H1 (cell line): Measurements from ENCODE around the gene RAB3IP. TPM values are rescaled to one million over a fixed set of nuclear protein-coding genes. Genes with fewer than 3 reads are reported as not detected.
A peak's percentile ranks its signal among the peaks of the same experiment; 100 is the strongest.

ENCODE experiments used
- CTCF ChIA-PET: fragments of 300-600 bp; sonication (Branson Sonifier 250); formaldehyde crosslinking; loops from one replicate; lab custom pipeline; 2021; ENCODE audit not compliant: partially characterized antibody; lab: Charles Lee
- POLR2A ChIA-PET: fragments of 300-600 bp; sonication (Branson Sonifier 250); formaldehyde crosslinking; loops from one replicate; lab custom pipeline; 2021; ENCODE audit warnings: inconsistent platforms; ENCODE audit not compliant: partially characterized antibody; lab: Charles Lee
- DNase-seq, 2 experiments: peaks; one replicate each; pipeline versions ENCODE4 v3.0.0 to v3.0.0-alpha.2; 2010 to 2022; ENCODE audit warnings: low spot score in 2 of 2, low read depth in 1 of 2, mixed read lengths in 1 of 2
- FAIRE-seq: peaks from 2 replicates; lab custom pipeline; 2011; peaks lifted over from hg19 to GRCh38; lab: Jason Lieb, UNC
- H2AFZ ChIP-seq: 2 replicates; pipeline ENCODE4 v1.8.1; 2012; ENCODE audit warnings: low read length, inconsistent platforms
- H2AK5ac ChIP-seq: 2 replicates; pipeline ENCODE4 v1.6.1; 2013; ENCODE audit warnings: low read depth, low read length
- H2BK120ac ChIP-seq: replicated peaks from 2 replicates; pipeline ENCODE3; 2013; ENCODE audit warnings: low read depth, low read length, inconsistent platforms
- H2BK12ac ChIP-seq: 2 replicates; pipeline ENCODE4 v1.6.1; 2013; ENCODE audit warnings: low read depth, low read length
- H2BK15ac ChIP-seq: 2 replicates; pipeline ENCODE4 v1.6.1; 2013; ENCODE audit warnings: low read length
- H2BK20ac ChIP-seq: 2 replicates; pipeline ENCODE4 v1.6.1; 2013; ENCODE audit warnings: low read length
- H2BK5ac ChIP-seq: 2 replicates; pipeline ENCODE4 v1.6.1; 2013; ENCODE audit warnings: low read depth, low read length
- H3K14ac ChIP-seq: 2 replicates; pipeline ENCODE4 v1.6.1; 2013; ENCODE audit warnings: inconsistent platforms; ENCODE audit not compliant: insufficient read length
- H3K18ac ChIP-seq: 2 replicates; pipeline ENCODE4 v1.6.1; 2013; ENCODE audit warnings: low read length; ENCODE audit errors: extremely low read depth
- H3K23ac ChIP-seq: 2 replicates; pipeline ENCODE4 v1.6.1; 2013; ENCODE audit warnings: inconsistent platforms; ENCODE audit not compliant: insufficient read length
- H3K23me2 ChIP-seq: 2 replicates; pipeline ENCODE4 v1.6.1; 2013; ENCODE audit warnings: low read depth, low read length
- H3K27ac ChIP-seq: 2 replicates; pipeline ENCODE4 v1.6.1; 2011; ENCODE audit warnings: low read depth, low read length, inconsistent platforms
- H3K27me3 ChIP-seq, 4 experiments: replicated peaks in 1 of 4; 1 replicate in 1 of 4; 2 replicates in 3 of 4; pipeline versions ENCODE4 v1.6.1 to v1.8.1; 2011 to 2013; ENCODE audit warnings: low read length in 3 of 4, mild to moderate bottlenecking in 3 of 4, inconsistent platforms in 2 of 4, mixed read lengths in 2 of 4, moderate library complexity in 1 of 4; ENCODE audit not compliant: control insufficient read depth in 3 of 4, insufficient read depth in 3 of 4; ENCODE audit errors: extremely low read depth in 1 of 4
- H3K36me3 ChIP-seq, 4 experiments: 2 replicates each; pipeline versions ENCODE4 v1.6.1 to v1.8.1; 2011 to 2013; ENCODE audit warnings: mild to moderate bottlenecking in 4 of 4, low read length in 3 of 4, moderate library complexity in 2 of 4, control low read depth in 1 of 4, inconsistent platforms in 1 of 4; ENCODE audit not compliant: insufficient read depth in 4 of 4, control insufficient read depth in 2 of 4
- H3K4ac ChIP-seq: replicated peaks from 2 replicates; pipeline ENCODE3; 2013; ENCODE audit warnings: low read length, low read depth, mixed read lengths, inconsistent platforms; ENCODE audit not compliant: insufficient read length
- H3K4me1 ChIP-seq, 4 experiments: replicated peaks in 1 of 4; 1 replicate in 1 of 4; 2 replicates in 3 of 4; pipeline versions ENCODE4 v1.6.1 to v1.8.1; 2011 to 2013; ENCODE audit warnings: low read length in 3 of 4, inconsistent platforms in 2 of 4, mixed read lengths in 1 of 4; ENCODE audit not compliant: insufficient read depth in 4 of 4, control insufficient read depth in 3 of 4
- H3K4me2 ChIP-seq, 2 experiments: 2 replicates each; pipeline versions ENCODE4 v1.6.1 to v1.8.1; 2011 to 2013; ENCODE audit warnings: low read depth in 2 of 2, low read length in 2 of 2, control low read depth in 1 of 2, inconsistent platforms in 1 of 2, mild to moderate bottlenecking in 1 of 2; ENCODE audit not compliant: insufficient read depth in 1 of 2
- H3K4me3 ChIP-seq, 4 experiments: fragments of 200-600, 300-600 bp in 1 of 4; sonication (generic), shearing (Covaris generic), sonication (Bioruptor Twin) in 1 of 4; 2 replicates each; pipeline versions ENCODE4 v1.5.1 to v1.8.1; 2011 to 2016; ENCODE audit warnings: low read length in 4 of 4, low read depth in 3 of 4, control low read depth in 2 of 4, inconsistent platforms in 2 of 4, mild to moderate bottlenecking in 2 of 4, mixed read lengths in 1 of 4, moderate library complexity in 1 of 4; ENCODE audit not compliant: insufficient read depth in 2 of 4; ENCODE audit errors: extremely low read depth in 1 of 4
- H3K56ac ChIP-seq: replicated peaks from 2 replicates; pipeline ENCODE3; 2013; ENCODE audit warnings: low read depth, mild to moderate bottlenecking, mixed read lengths, low read length, inconsistent platforms; ENCODE audit not compliant: insufficient read length
- H3K79me1 ChIP-seq: 2 replicates; pipeline ENCODE4 v1.6.1; 2013; ENCODE audit warnings: low read depth, low read length, control low read depth
- H3K79me2 ChIP-seq, 2 experiments: 2 replicates each; pipeline versions ENCODE4 v1.6.1 to v1.8.1; 2012 to 2013; ENCODE audit warnings: low read length in 2 of 2, mild to moderate bottlenecking in 2 of 2, inconsistent platforms in 1 of 2; ENCODE audit not compliant: insufficient read depth in 2 of 2, control insufficient read depth in 1 of 2
- H3K9ac ChIP-seq, 4 experiments: replicated peaks in 1 of 4; 1 replicate in 1 of 4; 2 replicates in 3 of 4; pipeline versions ENCODE4 v1.6.1 to v1.8.1; 2011 to 2013; ENCODE audit warnings: low read depth in 3 of 4, low read length in 3 of 4, control low read depth in 2 of 4, mild to moderate bottlenecking in 2 of 4, moderate library complexity in 2 of 4, inconsistent platforms in 1 of 4; ENCODE audit errors: extremely low read depth in 1 of 4
- H3K9me3 ChIP-seq, 2 experiments: 2 replicates each; pipeline versions ENCODE4 v1.6.1 to v1.8.1; 2012 to 2013; ENCODE audit warnings: mild to moderate bottlenecking in 2 of 2, moderate library complexity in 2 of 2, control low read depth in 1 of 2, inconsistent platforms in 1 of 2, low read depth in 1 of 2, low read length in 1 of 2, mixed read lengths in 1 of 2; ENCODE audit not compliant: insufficient read depth in 2 of 2
- H4K20me1 ChIP-seq, 2 experiments: replicated peaks in 1 of 2; 2 replicates each; pipeline versions ENCODE3 to v1.8.1; 2011 to 2013; ENCODE audit warnings: inconsistent platforms in 2 of 2, low read length in 2 of 2, mild to moderate bottlenecking in 1 of 2; ENCODE audit not compliant: insufficient read depth in 2 of 2, control insufficient read depth in 1 of 2
- H4K5ac ChIP-seq: 2 replicates; pipeline ENCODE4 v1.6.1; 2013; ENCODE audit warnings: low read length, low read depth, mixed read lengths, inconsistent platforms; ENCODE audit not compliant: insufficient read length
- H4K8ac ChIP-seq: 2 replicates; pipeline ENCODE4 v1.8.0; 2013; ENCODE audit warnings: mild to moderate bottlenecking, moderate library complexity, low read length, inconsistent platforms; ENCODE audit not compliant: insufficient read depth; ENCODE audit errors: extremely low read depth
- H4K91ac ChIP-seq: replicated peaks from 2 replicates; pipeline ENCODE3; 2013; ENCODE audit warnings: low read length, mixed read lengths, inconsistent platforms; ENCODE audit not compliant: insufficient read length
- RAD21 ChIP-seq, 2 experiments: IDR thresholded peaks in 1 of 2; conservative IDR thresholded peaks in 1 of 2; 2 replicates each; pipeline ENCODE4 v1.6.1; 2011; ENCODE audit warnings: low read depth in 2 of 2, low read length in 2 of 2, improper control_type of control experiment in 1 of 2, inconsistent platforms in 1 of 2, mild to moderate bottlenecking in 1 of 2, moderate library complexity in 1 of 2
- WGBS, 2 experiments: shearing (Covaris generic) in 1 of 2; methylation state at CpG; one replicate each; pipeline versions ENCODE4 v1.1.6 to v1.1.7; 2013 to 2015; ENCODE audit warnings: low lambda C conversion rate in 2 of 2, mixed read lengths in 2 of 2, inconsistent platforms in 1 of 2, low coverage in 1 of 2, missing lambda C conversion rate in 1 of 2; ENCODE audit not compliant: insufficient replicate concordance in 2 of 2, insufficient coverage in 1 of 2, insufficient read length in 1 of 2; ENCODE audit errors: extremely low coverage in 1 of 2, missing lambda C conversion rate in 1 of 2; 5-methylcytosine and 5-hydroxymethylcytosine counted together
- polyA plus RNA-seq, 7 experiments: library from polyadenylated mRNA; depleted of rRNA in 3 of 7; stranded (reverse) in 5 of 7; unstranded in 2 of 7; fragments of >200 nt in 5 of 7; fragments of 200-250 nt in 2 of 7; gene quantifications; 1 replicate in 5 of 7; 2 replicates in 1 of 7; 4 replicates in 1 of 7; pipeline versions ENCODE4 v1.2.1 to v1.2.3, GENCODE V29; 2011 to 2013; ENCODE audit warnings: missing spikeins in 2 of 7, mixed read lengths in 2 of 7
- total RNA-seq: library from RNA; stranded (reverse); fragmentation: NEBNext Ultra II Directional; extraction: Animal tissue kit (Norgen Biotek cat#: 25700); gene quantifications from 2 replicates; pipeline ENCODE4 v1.2.1, GENCODE V29; 2021

RAB3IP gene
- total and polyA plus RNA-seq, 2 of the 8 experiments (the other 6 are each of a cell fraction or from before 2014, with no cell fraction given): 17.7 to 34.6 TPM

- ChIA-PET POLR2A (no interaction called here), CTCF (interaction anchor here (1.5 kb wide), 1 partner anchor 851 kb away, joined by 5 read pairs; no protein-coding TSS in a partner anchor)
- Histone ChIP-seq H3K23ac (no peak overlapping the region), H2BK120ac (no peak overlapping the region), H4K91ac (peak overlapping the region; percentile 35), H3K79me2 (no peaks in the 10 kb centered on the region), H2BK20ac (no peak overlapping the region), H3K56ac (no peak overlapping the region), H3K4me2 (no peak overlapping the region), H3K23me2 (no peaks in the 10 kb centered on the region), H3K14ac (no peak overlapping the region), H3K4ac (no peak overlapping the region), H3K9ac (no peak overlapping the region), H3K4me1 (no peaks in the 10 kb centered on the region), H2AFZ (no peak overlapping the region), H3K36me3 (no peaks in the 10 kb centered on the region), H2BK5ac (no peak overlapping the region), H4K8ac (no peak overlapping the region), H4K20me1 (no peaks in the 10 kb centered on the region), H2AK5ac (no peak overlapping the region), H3K79me1 (no peaks in the 10 kb centered on the region), H3K18ac (no peak overlapping the region), H2BK15ac (peak overlapping the region; percentile 20; the same call in 1 of the 2 replicates), H3K27ac (no peak overlapping the region), H2BK12ac (peak overlapping the region; percentile 63; the same call in 1 of the 2 replicates), H3K4me3 (no peak overlapping the region), H4K5ac (no peak overlapping the region), H3K9me3 (no peaks in the 10 kb centered on the region), H3K27me3 (no peaks in the 10 kb centered on the region)
- no peak for DNase-seq
- WGBS, 2 experiments: 85% methylated on average over 9 of the region's 9 CpGs; no CpG with 5 or more reads in 1 of the 2 experiments
- TF ChIP-seq RAD21 (IDR thresholded peaks at IDR 0.05 in 1 of 2, conservative IDR thresholded peaks at IDR 0.05 in 1 of 2; ENCODE audit: low read depth in 2 of 2, low read length in 2 of 2): no peak
- no peak for FAIRE-seq
These were observed 130.0 kb downstream of the RAB3IP start for GRCh38 chr12:69868695-69869094.
